HL-60/S4 (cell line): ENCODE results near the gene FRMPD1.

Source experiments
- in situ Hi-C: fragments of 300-500 bp; cut with MboI; formaldehyde crosslinking; loops from 2 replicates; pipeline ENCODE4 v1.14.3; 2022; ENCODE audit warnings: low sequenced_read_pairs

FRMPD1 gene

DNA sequence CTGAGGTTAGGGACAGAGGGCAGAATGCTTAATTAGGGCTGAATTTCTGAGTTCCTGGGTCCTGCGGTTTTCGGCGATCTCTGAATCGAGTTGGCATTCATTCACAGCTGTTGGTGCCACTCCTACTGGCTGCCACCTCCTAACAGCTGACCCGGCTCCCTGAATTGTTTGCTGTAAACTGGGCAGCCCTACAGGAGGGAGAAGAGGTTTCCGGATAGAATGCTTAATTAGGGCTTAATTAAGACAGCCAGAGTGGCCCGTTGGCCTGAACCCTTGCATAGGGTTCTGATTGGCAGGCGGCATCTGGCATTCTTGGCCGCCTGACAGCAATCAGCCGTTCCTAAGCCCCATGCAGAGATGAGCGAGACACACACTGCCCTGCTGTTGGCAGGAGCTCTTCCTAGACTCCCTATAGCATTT lies 25.7 kb downstream of the FRMPD1 start:
- in situ Hi-C loops = no loop called here

DNA sequence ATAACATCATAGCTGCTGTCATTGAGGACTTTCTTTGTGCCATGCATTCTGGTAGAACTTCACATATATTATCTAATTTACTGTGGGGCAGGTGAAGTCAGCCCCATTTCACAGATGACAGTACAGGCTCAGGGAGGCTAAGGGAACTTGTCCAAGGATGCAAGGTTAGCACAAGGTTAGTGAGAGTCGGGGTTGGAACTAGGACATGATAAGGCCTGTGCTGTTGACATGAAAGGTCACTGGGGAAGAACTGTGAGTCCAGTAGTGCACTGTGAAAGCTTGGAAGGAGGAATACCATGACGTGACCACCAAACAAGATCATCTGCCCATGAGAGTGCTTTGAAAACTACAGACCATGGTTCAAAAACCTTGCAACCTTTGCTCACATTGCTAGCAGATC lies 26.7 kb downstream of the FRMPD1 start:
- in situ Hi-C loops = no loop called here

- in situ Hi-C loops = no loop called here
Observed at GRCh38 chr9:37678789-37679273, 28.1 kb downstream of the FRMPD1 start.

- in situ Hi-C loops = no loop called here
Observed at GRCh38 chr9:37679649-37680402, 29.1 kb downstream of the FRMPD1 start.

- in situ Hi-C loops = no loop called here
Observed at GRCh38 chr9:37682951-37683350, 32.2 kb downstream of the FRMPD1 start.

DNA sequence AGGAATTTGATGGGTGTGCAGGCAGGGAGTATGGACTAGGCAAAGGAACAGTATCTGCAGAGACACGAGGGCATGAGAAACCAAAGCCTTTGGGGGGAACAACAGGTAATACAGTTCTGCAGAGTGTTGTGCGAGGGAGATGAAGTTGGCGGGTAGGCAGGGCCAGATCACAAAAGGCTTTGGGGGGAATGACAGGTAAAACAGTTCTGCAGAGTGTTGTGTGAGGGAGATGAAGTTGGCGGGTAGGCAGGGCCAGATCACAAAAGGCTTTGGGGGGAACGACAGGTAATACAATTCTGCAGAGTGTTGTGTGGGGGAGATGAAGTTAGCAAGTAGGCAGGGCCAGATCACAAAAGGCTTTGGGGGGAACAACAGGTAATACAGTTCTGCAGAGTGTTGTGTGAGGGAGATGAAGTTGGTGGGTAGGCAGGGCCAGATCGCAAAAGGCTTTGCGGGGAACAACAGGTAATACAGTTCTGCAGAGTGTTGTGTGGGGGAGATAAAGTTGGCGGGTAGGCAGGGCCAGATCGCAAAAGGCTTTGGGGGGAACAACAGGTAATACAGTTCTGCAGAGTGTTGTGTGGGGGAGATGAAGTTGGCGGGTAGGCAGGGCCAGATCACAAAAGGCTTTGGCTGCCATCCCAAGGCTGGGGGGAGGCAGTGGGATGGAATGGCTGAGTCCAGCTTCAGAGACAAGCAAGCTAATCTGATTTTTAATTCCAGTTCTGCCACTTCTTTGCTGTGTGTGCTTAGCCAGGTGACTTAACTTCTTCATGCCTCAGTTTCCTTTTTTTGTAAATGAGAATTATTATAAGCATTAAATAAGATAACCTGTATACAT lies 33.0 kb downstream of the FRMPD1 start:
- in situ Hi-C loops = no loop called here

GRCh38 chr9:37692622-37693221 lies 42.0 kb downstream of the FRMPD1 start:
- in situ Hi-C loops = no loop called here

DNA sequence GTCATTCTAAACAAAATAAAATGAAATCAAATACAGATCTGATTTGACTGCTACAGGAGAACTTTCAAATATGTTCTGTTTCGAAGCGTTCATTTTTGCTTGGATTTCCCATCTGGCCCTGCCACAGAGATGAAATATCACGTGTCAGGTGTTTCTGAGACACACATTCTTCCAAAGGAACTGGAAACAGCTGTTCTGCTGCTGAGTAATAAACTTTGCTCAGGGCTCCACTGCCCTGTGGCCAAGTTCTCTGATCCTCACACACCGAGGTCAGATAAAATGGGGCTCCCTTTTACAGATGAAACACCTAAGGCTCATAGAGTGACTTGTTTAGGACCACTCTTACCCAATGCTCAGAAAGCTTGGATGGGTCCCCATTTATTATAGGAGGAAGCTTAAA lies 42.5 kb downstream of the FRMPD1 start:
- in situ Hi-C loops = no loop called here

- in situ Hi-C loops = no loop called here
Observed at GRCh38 chr9:37694355-37694754, 43.6 kb downstream of the FRMPD1 start.

GRCh38 chr9:37696528-37696927 lies 45.8 kb downstream of the FRMPD1 start:
- in situ Hi-C loops = no loop called here

GRCh38 chr9:37700131-37700530 lies 49.4 kb downstream of the FRMPD1 start:
- in situ Hi-C loops = no loop called here

DNA sequence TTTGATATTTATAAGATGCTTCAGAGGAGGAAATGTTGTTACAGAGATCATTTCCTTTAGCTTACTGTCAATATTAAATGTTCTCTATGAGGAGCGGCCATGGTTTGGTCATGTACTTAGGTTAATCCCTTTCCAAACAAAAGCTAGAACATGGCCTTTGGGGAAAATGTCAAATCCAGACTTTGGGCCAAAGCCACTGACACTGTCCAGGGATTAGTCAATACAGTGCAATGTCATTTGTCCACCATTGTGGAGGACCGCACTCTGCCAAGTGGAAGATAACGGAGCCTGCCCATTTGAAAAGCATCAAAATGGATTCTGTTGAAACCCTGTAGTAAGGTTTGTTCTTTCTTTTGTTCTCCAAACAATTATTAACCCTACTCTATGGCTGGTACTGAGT lies 50.1 kb downstream of the FRMPD1 start:
- in situ Hi-C loops = no loop called here

- in situ Hi-C loops = no loop called here
Observed at GRCh38 chr9:37705787-37706186, 55.0 kb downstream of the FRMPD1 start.

DNA sequence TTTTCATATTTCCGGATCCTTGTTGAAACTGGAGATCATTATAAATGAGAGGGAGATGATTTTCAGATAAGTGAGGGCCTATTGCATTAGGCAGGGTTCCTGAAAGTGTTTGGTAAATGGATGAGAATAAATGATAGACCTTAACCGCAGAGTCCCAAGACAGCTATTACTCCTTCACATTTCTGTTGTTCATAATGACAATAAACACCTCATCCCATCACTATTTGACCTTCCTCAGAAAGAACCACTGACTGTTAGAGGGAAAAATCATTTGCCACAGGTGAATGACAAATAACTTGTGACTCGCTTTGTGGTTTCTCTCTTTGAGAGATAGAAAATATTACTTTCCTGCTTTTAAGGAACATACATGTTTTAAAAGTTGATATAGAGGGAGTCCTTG lies 55.5 kb downstream of the FRMPD1 start:
- in situ Hi-C loops = no loop called here

DNA sequence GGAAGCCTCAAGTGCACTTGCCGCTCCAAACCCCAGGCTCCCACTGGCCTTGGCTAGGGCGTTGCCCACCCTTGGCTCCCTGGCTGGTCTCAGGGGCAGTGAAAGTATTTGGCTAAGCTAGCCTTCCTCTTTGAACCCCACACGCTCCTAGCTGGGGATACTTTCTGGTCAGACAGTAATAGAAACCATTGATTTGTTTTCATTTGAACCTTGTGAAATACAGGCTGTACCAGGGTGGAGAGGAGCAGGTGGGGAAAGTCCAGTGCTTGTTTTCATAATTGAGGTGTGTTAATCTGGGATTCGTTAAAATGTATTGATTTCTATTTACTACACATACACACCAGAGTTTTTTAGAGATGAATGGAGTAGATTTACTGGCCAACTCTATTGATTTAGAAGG lies 57.0 kb downstream of the FRMPD1 start:
- in situ Hi-C loops = no loop called here

DNA sequence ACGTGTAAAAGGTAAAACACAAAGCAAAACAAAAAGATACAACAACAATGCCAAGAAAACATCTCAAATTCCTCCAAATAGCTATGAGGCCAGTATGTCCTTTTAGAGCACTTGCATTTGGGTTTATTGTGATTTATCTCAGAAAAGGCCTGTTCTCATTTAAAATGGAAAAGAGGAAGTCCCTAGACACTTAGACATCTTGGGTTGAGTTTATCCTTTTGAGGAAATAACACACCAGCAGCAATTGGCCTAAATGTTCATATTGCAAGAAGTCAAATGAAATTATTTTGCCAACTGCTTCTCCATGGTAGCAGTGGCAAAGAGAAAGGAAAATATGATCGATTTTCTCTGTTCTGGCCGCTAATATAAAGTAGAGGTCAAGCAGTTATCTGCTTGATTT lies 59.3 kb downstream of the FRMPD1 start:
- in situ Hi-C loops = no loop called here

DNA sequence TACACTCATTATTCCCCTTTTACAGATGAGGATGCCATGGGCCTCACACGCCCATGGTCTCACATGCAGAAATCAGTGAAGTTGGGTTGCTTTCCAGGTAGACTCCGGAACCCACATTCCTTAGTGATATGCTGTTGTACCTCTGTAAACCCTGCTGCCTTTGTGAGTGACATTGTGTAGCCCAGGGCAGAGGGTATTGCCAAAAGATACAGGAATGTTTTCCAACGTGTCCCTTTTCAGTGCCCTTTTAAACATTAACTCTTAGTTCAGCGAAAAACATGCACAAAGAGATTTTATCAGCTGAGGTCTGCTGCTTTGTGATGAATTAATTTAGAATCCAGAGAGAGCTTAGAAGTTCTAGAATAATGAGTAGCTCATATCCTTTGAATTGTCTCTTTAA lies 64.5 kb downstream of the FRMPD1 start:
- in situ Hi-C loops = no loop called here

DNA sequence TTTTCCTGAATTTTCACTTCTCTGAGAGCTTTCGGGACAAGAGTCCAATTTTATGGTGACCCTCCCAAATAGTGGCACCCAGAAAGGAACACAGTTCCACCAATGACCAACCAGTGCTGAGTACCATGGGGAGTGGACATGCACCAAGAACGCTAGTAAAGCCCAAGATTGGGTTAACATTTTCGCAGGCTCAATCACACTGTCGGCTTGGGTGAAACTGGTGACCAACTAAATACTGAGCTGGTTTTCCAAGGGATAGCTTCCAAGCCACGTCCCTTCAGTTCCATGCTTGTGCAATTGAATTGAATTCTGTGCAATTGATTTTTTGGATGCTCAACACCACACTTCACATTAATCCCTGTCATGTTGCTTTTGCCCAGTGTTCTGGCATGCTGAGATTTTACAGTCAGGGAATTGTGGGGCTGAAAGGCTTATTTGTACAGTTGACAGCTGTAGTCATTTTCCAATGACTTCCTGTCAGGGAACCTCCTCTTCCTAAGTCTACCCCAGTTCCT lies 65.3 kb downstream of the FRMPD1 start:
- in situ Hi-C loops = no loop called here

GRCh38 chr9:37719526-37719925 lies 68.8 kb downstream of the FRMPD1 start:
- in situ Hi-C loops = no loop called here

DNA sequence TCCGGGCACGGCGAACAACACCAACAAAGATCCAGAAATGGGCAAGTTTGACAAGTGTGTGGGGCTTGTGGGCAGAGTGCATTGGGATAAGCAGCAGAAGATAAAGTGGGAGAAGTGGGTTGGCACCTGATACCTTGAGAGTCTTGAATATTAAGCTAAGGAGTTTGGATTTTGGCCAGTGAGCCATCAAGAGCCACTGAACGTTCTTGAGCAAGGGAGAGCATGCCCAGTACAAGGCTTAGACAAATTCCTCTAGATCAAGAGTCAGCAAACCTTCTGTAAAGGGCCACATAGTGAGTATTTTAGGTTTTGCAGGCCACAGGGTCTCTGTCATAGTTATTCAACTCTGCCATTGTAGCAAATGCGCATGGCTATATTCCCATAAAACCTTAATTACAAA lies 76.3 kb downstream of the FRMPD1 start:
- in situ Hi-C loops = loop anchor here (25.0 kb wide), 1 partner anchor 635 kb away; no protein-coding TSS in a partner anchor

- in situ Hi-C loops = loop anchor here (25.0 kb wide), 1 partner anchor 633 kb away; no protein-coding TSS in a partner anchor
Observed at GRCh38 chr9:37729499-37729898, 78.7 kb downstream of the FRMPD1 start.
